Mesothelial cell of epicardium (in vitro differentiated cells): ENCODE results near the gene SMAP2. TPM values are rescaled to one million over a fixed set of nuclear protein-coding genes. Genes with fewer than 3 reads are reported as not detected.

ENCODE experiments used
- DNase-seq, 2 experiments: peaks; one replicate each; pipeline ENCODE4 v3.0.0; 2021; ENCODE audit warnings: low spot score in 2 of 2; ENCODE audit not compliant: unreplicated experiment in 2 of 2
- H3K27ac Mint-ChIP-seq: 2 replicates; pipeline ENCODE4 v1.8.0; 2021; ENCODE audit warnings: mixed read lengths
- H3K27me3 Mint-ChIP-seq: 2 replicates; pipeline ENCODE4 v1.8.0; 2021; ENCODE audit warnings: low read depth, mixed read lengths
- H3K36me3 Mint-ChIP-seq: 2 replicates; pipeline ENCODE4 v1.8.0; 2021; ENCODE audit warnings: mixed read lengths
- H3K4me1 Mint-ChIP-seq: 2 replicates; pipeline ENCODE4 v1.8.0; 2021; ENCODE audit warnings: mixed read lengths
- H3K4me3 Mint-ChIP-seq: 2 replicates; pipeline ENCODE4 v1.8.0; 2021; ENCODE audit warnings: mild to moderate bottlenecking, moderate library complexity, mixed read lengths
- H3K9me3 Mint-ChIP-seq: 2 replicates; pipeline ENCODE4 v1.8.0; 2021; ENCODE audit warnings: mixed read lengths
- total RNA-seq: library from RNA; stranded (reverse); gene quantifications from 3 replicates; pipeline ENCODE4 v1.2.1, GENCODE V29; 2021
- TF ChIP-seq, protein P1 (sequence below): fragments of 200-600 bp; sonication (generic); IDR thresholded peaks from one replicate; pipeline ENCODE4 v1.5.0; 2021; ENCODE audit warnings: antibody characterized with exemption; ENCODE audit not compliant: unreplicated experiment

The SMAP2 gene
- total RNA-seq, 1 donor from 2014 or later = 10.9 TPM

DNA sequence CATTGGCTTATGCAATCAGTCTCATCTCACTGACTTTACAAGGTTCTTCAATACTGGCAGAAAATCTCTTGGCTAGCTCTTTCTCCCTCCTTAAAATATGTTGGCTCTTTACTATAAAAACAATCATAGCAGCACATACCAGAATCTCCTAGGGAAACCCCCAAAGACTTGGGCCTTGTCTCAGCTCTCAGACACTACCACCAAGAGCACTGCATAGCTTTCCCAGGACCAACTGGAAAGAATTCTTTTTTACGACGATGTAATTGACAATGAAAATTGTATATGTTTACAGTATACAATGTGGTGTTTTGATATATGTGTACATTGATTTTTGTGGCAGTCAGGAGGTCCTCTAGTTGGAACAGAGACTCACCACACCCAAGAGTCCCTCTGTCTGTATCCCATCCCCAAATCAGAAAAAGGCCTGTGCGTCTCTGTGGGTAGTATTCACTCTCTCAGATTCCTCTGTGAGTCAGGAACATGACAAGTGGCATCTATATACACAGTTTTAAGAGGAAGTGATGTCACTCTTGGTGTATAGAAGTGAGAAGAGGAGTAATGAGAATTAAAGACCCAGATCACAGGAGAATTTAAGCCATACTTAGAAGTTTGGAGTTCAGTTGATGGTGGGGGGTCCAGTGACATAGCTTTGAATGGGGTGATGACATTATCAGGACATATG lies 21.1 kb downstream of the SMAP2 start:
- TF ChIP-seq, protein P1, sequence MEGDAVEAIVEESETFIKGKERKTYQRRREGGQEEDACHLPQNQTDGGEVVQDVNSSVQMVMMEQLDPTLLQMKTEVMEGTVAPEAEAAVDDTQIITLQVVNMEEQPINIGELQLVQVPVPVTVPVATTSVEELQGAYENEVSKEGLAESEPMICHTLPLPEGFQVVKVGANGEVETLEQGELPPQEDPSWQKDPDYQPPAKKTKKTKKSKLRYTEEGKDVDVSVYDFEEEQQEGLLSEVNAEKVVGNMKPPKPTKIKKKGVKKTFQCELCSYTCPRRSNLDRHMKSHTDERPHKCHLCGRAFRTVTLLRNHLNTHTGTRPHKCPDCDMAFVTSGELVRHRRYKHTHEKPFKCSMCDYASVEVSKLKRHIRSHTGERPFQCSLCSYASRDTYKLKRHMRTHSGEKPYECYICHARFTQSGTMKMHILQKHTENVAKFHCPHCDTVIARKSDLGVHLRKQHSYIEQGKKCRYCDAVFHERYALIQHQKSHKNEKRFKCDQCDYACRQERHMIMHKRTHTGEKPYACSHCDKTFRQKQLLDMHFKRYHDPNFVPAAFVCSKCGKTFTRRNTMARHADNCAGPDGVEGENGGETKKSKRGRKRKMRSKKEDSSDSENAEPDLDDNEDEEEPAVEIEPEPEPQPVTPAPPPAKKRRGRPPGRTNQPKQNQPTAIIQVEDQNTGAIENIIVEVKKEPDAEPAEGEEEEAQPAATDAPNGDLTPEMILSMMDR = no peak
- H3K27ac Mint-ChIP-seq = no peak overlapping the region
- H3K4me3 Mint-ChIP-seq = no peak overlapping the region
- no peaks in the 10 kb centered on the region for H3K4me1 Mint-ChIP-seq
- DNase-seq = no peak
- H3K27me3 Mint-ChIP-seq = no peaks in the 10 kb centered on the region
- H3K9me3 Mint-ChIP-seq = no peaks in the 10 kb centered on the region
- H3K36me3 Mint-ChIP-seq = no peaks in the 10 kb centered on the region

DNA sequence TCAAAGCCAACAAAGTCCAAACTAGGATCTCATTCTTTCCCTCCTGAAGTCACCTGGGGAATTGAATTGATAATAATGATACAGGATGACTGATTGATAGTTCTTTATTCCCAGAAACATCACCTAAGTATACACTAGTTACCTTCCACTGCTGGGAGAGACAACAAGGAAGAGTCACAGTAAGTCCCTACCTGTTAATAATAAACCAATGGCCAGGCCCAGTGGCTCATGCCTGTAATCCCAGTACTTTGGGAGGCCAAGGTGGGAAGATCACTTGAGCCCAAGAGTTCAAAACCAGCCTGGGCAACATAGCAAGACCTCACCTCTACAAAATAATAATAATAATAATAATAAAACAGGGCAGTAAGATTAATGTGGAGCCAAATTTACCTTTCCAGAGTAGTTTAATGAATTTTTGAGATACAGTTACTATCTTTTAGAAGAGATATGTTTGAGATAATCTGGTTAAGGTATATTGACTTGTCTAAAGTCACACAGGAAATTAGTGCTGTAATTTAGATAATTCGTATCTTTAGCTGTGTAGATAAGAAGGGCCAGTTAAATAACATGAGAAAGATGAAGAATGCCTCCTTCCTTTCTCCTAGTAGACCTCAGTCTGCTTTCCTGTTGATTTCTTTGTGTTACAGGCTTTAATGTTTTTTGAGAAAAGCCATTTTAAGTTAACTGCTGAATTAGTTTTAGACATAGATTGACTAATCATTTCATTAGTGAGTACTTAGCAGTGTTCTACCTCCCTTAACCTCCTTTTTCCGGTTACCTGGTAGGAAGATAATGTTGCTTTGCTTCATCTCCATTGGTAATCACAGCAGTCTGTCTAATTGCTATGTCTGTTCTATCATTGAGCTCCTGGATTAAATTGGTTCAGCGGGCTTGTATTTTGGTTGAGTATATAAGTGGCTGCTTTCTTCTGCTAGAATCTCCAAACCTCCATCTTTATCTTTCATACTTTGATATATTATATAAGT lies 22.0 kb downstream of the SMAP2 start:
- no peaks in the 10 kb centered on the region for H3K9me3 Mint-ChIP-seq
- no peak overlapping the region for H3K4me3 Mint-ChIP-seq
- H3K27ac Mint-ChIP-seq = no peak overlapping the region
- DNase-seq = no peak
- H3K36me3 Mint-ChIP-seq = no peaks in the 10 kb centered on the region
- TF ChIP-seq, protein P1 = no peak
- H3K27me3 Mint-ChIP-seq = no peaks in the 10 kb centered on the region
- no peaks in the 10 kb centered on the region for H3K4me1 Mint-ChIP-seq

DNA sequence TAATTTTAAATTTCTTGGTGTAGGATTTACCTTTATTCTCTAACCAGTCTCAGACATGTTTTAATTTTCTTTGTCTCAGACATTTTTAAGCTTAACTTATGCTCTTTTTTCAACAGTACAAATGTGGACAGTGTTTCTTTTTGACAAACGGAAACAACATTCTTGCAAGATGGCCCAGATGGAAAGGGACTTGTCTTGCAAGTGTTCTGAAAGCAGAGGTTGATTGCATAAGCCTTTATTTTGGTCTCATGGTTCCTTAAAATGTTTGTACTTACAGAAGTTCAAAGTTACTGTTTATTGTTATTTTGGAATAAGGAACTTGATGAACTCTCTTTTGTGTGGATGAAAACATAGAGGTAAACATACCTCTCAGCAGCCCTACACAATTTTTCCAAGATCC lies 22.9 kb downstream of the SMAP2 start:
- Mint-ChIP-seq H3K27me3 (no peaks in the 10 kb centered on the region), H3K9me3 (no peaks in the 10 kb centered on the region), H3K4me1 (no peaks in the 10 kb centered on the region), H3K36me3 (no peaks in the 10 kb centered on the region), H3K4me3 (no peak overlapping the region), H3K27ac (no peak overlapping the region)
- no peak for DNase-seq
- TF ChIP-seq, protein P1 = no peak

DNA sequence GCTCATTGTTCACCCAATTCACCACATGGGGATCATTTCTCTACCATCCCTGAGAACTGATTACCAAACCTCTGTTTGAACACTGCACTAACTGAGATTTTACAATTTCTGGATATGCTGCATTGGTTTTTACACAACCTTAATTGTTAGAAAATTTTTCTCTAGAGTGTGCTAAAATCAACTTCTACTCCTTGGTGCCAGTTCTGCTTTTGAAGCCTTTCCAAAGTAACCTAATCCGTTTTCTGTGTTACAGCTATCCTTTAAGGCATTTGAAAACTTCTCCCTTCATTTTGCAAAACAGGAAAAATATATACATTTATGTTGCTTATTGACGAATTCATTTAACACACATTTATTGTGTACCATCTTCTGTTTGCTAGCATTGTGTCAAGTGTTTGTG lies 23.7 kb downstream of the SMAP2 start:
- Mint-ChIP-seq H3K4me3 (no peak overlapping the region), H3K9me3 (no peaks in the 10 kb centered on the region), H3K27ac (no peak overlapping the region), H3K4me1 (no peaks in the 10 kb centered on the region), H3K27me3 (no peaks in the 10 kb centered on the region), H3K36me3 (no peaks in the 10 kb centered on the region)
- DNase-seq = no peak
- TF ChIP-seq, protein P1 = no peak

DNA sequence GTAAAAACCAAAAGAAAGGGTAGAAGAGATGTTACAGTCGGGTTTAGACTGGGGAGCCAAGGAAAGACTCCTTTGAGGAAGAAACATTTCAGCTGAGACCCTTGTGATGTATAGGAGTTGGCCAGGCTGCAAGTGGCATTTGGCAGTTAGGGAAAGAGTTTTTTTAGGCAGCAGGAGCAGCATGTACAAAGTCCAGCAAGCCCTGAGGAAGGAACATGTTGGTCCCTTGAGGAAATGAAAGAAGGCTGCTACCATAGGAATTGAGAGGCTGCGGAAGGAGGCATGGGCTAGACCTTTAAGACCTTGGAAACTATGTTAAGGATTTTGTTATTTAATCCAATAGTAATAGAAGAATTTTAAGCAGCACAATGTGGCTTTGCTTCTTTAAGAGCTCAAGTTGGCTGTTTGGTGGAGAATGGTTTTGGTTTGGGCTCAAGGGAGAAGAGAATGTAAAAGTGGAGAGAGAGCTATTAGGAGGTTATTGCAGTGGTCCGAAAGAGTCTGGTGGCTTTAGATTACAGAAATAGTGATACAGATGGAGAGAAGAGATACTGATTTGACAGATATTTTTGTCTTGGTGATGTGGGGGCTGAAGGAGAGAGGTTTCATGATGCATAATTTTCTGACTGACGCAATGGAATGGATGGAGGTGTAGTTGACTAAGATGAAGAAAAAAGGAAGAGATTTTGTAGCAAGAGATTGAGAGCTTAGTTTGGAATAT lies 26.6 kb downstream of the SMAP2 start:
- Mint-ChIP-seq H3K9me3 (no peaks in the 10 kb centered on the region), H3K27me3 (no peaks in the 10 kb centered on the region), H3K36me3 (no peaks in the 10 kb centered on the region), H3K4me3 (no peak overlapping the region), H3K27ac (no peak overlapping the region), H3K4me1 (peaks cover 2% of the 10 kb centered on the region)
- no peak for DNase-seq
- TF ChIP-seq, protein P1 = no peak
